GM21367 (cell line): ENCODE results near the gene TCF12.

Experiments used
- ATAC-seq: cut with Tn5 transposase; IDR thresholded peaks from one replicate; pipeline ENCODE4 v1.9.1; 2021; ENCODE audit not compliant: unreplicated experiment

TCF12 gene

DNA sequence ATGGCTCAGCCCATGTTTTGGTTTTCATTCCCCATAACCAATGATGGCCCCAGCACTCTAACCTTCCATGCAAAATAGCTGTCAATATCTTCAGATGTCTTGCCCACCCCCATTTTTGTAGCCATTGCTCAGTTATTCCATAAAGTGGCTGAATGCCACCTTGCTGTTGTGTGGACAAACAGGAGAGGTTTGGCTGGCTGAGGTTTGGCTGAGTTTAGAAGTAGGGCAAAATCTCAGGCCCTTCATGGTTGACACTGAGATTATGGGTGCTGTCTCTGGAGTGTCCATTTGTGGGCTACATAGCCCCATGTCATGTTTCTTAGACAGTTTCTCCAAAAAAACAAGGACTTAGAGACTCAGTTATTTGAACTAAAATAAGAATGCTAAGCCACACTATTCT is 96.9 kb downstream of the TCF12 start:
- no peak for ATAC-seq

DNA sequence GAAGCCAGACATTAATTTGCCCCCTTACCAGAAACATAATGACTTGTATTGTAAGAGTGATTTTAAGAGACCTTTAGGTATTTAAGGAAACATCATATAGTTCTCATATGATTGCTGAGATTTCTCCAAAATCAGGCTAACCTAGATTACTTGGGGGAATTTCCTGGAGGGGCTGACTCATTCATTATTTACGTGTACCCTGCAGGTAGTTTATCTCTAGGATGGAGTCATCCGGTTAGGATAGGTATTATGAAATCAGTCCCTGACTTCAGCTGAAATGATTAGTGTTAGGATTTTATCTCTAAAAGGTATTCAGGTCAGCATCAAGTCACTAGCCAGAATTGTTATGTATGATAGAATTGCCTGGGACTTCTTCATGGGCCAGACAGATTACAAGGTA is 97.5 kb downstream of the TCF12 start:
- ATAC-seq = no peak

DNA sequence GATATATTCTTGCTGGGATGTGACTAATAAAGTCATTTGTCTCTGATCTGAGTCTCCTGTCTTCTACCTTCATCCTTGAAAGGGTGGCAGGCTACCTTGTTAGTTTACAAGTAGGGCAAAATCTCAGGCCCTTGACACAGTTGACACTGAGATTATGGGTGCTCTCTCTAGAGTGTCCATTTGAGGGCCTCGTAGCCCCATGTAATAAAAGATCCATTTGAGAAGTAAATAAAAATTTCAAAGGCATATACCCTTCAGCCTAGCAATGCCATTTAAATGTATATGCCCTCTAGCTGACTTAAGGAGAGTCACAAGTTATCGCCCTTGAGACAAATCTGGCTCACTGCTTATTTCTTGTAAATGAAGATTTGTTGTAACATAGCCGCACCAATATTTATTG is 98.6 kb downstream of the TCF12 start:
- ATAC-seq = no peak

DNA sequence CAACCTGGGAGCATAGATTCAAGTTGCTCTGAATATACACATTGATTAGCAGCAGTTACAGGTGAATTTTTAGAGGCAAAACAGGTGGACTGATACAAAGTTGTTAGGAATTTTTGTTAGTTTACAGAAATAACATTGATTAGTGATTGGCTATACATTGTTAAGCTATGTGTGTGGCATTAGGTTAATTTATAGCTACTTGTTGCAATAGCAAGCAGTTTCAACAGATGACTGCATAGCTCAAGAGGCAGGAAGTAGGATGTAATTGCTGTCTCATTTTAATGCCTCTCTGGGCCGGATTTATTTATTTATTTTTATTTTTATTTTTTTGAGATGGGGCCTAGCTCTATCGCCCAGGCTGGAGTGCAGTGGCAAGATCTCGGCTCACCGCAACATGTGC is 99.7 kb downstream of the TCF12 start:
- no peak for ATAC-seq

DNA sequence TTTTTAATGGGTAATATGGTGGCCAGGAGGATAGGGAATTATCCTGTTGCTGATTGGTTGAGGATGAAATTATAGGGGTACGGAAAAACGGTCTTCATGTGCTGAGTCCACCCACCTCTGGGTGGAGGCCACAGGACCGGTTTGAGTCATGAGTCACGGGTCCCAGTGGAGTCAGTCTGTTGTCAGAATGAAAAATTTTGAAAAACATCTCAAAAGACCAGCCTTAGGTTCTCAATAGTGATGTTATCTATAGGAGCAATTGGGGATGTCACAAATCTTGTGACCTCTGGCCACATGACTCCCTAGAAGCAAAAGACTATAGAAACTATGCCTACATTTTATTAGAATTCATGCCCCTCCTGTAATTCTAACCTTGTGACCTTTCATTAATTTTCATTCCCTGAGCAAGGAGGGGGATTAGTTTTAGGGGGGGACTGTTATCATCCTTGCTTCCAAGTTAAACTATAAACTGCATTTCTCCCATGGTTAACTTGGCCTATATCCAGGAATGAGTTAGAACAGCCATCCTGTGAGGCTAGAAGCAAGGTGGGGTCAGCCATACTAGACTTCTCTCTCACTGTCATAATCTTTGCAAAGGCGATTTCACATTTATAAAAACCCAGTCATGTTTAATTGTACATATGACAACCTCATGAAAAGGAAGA is 101.2 kb downstream of the TCF12 start:
- ATAC-seq = no peak

DNA sequence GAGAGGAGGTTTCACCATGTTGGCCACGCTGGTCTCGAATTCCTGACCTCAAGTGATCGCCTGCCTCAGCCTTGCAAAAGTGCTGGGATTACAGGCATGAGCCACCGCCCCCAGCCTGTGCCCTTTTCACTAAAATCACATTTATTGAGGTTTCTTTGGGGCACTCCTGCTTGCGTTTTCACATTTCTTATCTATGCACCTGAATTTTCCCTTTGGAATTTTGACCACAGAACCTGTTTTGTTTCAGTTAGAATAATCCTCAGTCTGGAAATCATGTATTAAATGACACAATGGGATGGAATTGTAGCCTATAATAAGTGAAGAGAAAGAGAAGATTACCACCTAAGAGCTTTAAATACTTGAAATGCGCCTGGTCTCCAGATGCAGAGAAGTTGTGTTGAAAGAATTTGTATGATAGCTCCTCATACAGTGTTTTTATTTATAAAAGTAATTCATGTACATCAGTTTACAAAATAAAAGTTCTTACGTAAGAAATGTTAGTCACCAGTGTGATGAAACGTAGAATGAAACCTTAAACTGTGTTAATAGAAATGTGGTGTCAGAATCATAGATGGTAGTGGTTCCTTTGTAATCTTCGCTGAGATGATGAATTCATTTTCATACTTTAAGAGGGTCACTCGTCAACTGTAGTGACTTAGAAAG is 107.0 kb downstream of the TCF12 start:
- no peak for ATAC-seq

DNA sequence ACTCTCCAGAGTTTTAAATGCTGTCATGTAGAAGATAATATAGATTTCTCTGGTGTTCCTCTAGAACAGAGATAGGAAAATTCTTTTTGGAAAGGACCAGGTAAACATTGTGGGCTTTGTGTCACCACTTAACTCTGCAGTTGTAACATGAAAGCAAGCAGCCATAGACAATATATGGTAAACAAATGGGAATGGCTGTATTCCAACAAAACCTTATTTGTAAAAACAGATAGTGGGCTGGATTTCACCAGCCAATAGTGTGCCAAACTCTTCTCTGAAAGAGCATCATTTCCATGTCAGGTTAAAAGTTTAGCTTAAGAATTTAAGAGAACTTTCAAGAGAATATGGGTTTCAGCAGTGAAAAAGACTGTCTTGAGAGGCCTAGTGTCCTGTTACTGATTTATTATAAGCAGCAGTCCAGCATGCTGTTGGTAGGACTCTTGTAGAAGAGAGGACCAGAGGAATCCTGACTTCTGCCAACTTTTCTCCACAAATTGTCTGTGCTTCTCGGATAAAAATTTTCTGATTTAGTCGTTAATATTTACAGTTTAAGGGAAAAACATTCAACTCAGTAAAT is 107.7 kb downstream of the TCF12 start:
- ATAC-seq = no peak

DNA sequence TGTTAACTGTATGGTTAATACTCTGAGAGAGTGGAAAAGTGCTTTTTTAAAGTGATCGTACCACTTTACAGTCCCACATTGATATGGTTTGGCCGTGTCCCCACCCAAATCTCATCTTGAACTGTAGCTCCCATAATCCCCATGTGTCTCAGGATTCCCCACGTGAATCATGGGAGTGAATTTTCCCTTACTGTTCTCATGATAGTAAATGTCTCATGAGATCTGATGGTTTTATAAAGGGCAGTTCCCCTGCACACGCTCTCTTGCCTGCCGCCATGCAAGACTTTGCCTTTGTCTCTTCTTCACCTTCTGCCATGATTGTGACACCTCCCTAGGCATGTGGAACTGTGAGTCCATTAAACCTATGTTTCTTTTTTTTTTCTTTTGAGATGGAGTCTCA is 109.2 kb downstream of the TCF12 start:
- ATAC-seq = no peak

DNA sequence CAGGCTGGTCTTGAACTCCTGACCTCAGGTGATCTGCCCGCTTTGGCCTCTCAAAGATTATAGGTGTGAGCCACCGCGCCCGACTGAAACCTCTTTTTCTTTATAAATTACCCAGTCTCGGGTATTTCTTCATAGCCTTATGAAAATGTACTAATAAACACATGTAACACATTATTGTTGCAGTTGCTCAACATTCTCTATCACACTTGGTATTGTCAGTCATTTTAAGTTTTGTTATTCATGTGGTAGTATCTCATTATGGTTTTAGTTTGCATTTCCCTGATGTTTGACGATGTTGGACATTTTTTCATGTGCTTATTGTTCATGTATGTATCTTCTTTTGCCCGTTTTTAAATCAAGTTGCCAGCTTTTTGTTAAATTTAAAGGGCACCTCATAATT is 109.7 kb downstream of the TCF12 start:
- ATAC-seq = no peak

DNA sequence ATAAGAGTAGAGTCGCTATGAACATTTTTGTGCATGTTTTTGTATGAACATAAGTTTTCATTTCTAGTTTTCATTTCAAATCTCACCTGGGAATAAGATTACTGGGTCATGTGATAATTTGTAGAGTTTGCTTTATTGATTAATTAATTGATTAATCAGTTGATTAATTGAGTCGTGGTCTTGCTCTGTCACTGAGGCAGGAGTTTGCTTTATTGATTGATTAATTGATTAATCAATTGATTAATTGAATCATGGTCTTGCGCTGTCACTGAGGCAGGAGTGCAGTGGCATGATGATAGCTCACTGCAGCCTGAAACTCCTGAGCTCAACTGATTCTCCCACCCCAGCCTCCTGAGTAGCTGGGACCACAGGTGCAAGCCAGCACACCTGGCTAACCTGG is 111.6 kb downstream of the TCF12 start:
- ATAC-seq = no peak

DNA sequence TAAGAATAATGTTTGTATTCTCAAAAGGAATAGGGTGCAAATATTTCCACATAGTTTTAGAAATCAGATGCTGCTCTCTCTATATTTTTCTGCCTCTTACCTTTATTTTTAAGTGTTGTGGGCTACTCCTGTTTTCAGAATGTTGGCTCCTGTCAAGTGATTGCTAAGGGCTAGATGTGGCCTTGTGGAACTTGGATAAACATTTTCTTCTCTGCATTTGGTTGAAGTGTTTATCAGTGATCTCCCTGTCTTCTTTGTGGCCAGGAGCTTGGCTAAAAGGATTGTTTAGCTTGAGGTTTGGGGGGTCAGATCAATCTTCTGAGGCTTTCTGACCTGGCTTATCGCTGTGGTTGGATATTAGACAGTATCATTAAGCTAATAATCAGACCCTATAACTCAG is 112.6 kb downstream of the TCF12 start:
- ATAC-seq = no peak

DNA sequence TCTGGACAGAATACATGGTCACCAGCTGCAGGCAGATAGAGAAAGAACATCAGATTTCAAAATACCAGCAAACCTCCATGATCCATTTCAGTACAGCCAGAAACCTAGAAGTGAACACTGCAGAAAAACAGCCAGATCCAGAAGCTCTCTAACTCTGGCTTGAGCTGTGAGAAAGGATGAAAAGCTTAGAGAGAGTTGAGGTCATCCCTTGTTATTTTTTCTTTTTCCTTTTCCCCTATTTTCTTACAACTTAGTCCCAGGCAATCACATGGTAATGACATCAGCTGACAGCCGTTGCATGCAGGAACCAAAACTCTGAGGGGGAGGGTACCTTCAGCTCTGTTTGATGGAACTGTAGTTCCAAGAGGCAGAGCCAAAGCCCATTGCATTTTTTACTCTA is 113.2 kb downstream of the TCF12 start:
- ATAC-seq = no peak

DNA sequence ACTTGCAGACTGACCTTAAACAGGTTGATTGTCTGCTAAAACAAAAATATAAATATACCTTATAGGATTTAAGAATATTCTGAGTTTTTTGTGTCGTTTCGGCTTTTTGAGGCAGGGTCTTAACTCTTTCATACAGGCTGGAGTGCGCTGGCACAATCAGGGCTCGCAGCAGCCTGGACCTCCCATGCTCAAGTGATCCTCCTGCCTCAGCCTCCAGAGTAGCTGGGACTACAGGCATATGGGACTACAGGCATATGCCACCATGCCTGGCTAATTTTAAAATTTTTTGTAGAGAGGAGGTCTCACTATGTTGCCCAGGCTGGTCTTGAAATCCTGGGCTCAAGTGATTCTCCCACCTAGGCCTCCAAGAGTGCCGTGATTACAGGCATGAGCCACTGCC is 113.9 kb downstream of the TCF12 start:
- ATAC-seq = no peak

DNA sequence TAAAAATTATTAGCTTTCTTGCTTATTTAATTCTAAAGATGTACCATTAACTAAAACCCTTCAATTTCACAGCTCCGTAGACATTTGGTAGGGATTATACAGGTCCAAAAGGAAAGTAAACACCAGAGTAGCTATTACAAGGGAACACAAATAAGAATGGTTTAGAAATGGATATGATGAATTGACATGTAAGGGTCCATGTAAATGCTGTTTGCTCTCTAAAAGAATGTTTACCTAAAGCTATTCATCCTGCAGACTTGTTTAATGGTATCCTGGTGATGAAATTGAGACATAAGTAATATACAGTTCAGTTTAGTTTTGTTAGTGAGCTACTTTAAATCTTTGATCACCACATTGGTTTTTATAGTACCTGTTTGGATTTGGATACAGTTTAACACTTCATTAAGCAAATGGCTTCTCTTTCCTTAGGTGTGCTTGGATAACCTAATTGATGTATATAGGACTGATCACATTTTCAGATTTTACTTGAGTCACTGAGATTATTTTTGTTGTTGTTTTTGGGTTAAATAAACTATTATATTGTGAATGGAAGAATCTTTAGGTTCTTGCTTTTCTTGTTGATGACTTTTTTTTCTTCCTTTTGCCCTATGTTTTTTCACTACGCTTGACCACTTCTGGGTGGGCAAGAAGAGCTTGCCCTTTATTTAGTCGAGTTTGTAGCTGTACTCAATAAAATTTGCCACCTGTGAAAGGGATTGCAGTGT is 115.4 kb downstream of the TCF12 start:
- no peak for ATAC-seq

DNA sequence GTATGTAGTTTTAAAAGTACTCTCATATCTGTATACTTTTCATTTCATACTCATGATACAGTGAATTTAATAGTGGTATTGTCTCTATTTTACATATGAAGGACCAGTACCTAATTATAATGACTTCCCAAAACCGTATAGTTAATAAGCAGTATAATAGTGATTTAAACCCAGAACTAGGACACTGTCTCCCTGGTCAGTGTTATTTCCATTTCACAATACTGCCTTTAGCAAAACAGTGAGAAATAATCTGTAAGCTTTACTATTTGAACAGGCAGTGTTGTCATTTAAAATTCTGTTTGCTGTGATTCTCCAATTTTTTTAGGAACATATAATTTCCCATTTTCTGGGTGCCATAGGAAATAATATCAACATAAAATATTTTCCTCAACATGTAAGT is 116.2 kb downstream of the TCF12 start:
- no peak for ATAC-seq

DNA sequence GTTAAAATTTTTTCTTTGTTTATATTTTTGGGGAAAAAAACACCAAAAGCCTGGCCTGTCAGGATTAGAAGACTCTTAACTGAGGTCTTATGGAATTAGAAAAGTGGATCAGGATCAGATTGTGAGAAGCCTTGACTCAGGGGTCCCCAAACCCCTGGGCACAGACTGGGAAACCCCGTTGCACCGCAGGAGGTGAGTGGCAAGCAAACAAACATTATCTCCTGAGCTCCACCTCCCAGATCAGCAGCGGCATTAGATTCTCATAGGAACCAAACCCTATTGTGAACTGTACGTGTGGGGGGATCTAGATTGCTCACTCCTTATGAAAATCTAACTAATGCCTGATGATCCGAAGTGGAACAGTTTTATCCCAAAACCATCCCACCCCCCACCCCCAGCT is 117.2 kb downstream of the TCF12 start:
- no peak for ATAC-seq

DNA sequence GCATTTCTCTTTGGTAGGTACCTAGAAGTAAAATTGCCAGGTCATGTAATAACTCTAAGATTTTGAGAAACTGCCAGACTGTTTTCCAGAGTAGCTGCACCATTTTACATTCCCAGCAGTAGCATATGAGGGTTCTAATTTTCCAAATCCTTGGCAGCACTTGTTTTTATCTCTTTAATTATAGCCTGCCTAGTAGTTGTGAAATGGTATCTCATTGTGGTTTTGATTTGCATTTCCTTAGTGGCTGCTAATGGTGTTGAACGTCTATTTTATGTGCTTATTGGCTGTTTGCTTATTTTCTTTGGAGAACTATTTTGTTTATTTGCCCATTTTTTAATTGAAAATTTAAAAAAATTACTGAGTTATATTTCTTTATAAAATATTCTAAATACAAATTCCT is 117.9 kb downstream of the TCF12 start:
- no peak for ATAC-seq

DNA sequence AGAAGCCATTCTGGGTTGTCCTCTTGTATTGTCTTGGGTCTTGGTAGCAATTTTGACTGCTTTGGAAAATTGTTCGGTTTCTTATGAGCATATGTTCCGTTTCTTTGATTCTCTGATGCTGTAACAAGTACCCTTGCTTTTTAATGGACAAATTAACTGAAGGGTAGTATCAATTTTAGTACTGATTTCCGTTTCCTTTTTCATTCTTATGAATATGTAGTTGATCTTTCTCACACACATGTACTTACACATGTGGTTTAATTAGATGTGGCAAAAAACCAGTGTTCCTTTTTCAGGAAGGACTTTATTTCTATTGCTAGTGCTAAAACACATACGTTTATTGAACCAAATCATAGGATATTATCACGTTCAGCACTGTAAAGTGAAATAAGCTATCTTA is 119.1 kb downstream of the TCF12 start:
- no peak for ATAC-seq

DNA sequence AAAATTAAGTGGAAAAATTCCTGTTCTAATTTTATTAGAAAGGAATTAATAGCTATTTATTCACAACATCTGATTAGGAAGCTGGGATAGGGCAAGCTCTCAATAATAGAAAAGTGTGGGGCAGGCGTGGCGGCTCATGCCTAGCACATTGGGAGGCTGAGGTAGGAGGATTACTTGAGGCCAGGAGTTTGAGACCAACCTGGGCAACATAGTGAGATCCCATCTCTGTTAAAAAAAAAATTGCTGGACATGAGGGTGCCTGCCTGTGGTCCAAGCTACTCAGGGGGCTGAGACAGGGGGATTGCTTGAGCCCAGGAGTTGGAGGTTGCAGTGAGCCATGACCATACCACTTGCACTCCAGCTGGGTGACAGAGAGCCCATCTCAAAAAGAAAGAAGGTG is 119.6 kb downstream of the TCF12 start:
- no peak for ATAC-seq

DNA sequence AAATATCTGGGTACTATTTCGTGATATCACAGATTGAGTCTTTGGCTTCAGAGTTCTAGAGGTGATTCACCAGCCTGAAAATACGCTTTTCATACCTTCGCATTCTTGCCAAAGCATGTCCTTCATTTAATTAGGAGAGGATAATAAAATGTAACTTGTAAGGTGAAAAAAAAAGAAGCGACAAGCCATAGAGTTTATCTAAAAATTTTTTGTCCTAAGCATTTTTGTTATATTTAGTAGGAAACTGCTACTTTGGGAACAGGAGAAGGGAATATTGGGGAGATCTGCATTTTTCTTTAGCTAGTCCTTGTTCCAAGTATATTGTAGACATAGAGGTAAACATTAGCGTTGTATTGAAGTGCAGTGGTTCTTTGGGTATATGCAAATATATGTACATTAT is 120.1 kb downstream of the TCF12 start:
- no peak for ATAC-seq

DNA sequence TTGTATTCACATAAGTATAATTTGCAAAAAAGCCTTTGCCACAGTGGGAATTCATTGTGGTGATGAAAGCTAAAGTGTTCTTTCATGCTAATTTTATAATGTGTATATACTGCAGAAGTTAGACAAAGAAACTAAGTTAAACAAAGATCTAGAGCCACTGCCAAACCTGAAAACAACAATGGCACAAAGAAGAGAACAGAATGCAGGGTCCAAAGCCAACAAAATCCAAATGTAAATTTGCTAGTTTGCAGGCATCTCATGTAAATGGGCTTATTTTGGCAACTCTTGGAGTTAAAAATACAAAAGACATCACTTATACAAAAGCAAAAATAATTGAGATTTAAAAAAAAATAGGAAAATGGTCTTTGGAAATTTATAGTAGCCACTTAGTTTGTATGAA is 123.0 kb downstream of the TCF12 start:
- no peak for ATAC-seq

DNA sequence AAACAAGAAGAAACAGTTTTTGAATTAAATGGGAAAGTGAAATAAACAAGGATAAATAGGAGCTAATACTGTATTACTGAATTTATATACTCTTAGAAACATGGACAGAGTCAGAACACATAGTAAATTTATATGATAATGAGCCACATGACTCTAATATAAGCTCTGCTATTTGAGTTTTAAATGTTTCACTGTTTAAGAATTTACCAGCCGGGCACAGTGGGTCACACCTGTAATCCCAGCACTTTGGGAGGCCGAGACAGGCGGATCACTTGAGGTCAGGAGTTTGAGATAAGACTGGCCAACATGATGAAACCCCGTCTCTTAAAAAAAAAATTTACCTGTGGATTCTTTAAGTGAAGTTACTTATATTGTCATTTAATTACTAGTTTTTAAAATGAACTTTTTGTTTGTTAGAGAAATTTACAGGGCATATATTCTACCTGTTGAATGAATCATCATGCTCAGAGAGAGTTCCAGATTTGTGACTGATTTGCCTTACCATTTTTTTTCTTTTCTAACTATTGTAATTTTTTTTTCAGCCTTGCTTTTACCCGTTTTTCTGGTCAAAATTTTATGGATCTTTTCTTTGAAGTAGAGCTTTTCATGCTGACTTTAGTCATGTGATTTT is 125.7 kb downstream of the TCF12 start:
- ATAC-seq = no peak
